HepG2 (cell line): Measurements from ENCODE around the gene ZSCAN2. TPM values are rescaled to one million over a fixed set of nuclear protein-coding genes. Genes with fewer than 3 reads are reported as not detected.

Experiments
- ARID5B ChIP-seq: IDR thresholded peaks from 2 replicates; pipeline ENCODE4 v1.4.0; 2020; ENCODE audit warnings: mild to moderate bottlenecking, missing genetic modification reagents
- E2F2 ChIP-seq: sonication (generic); formaldehyde crosslinking; IDR thresholded peaks from 2 replicates; pipeline ENCODE4 v1.4.0; 2020; ENCODE audit warnings: missing genetic modification reagents, borderline replicate concordance
- ELF3 ChIP-seq: IDR thresholded peaks from 2 replicates; pipeline ENCODE4 v1.6.1; 2016; ENCODE audit warnings: missing genetic modification reagents, missing compliant biosample characterization
- ELF4 ChIP-seq: sonication (generic); formaldehyde crosslinking; IDR thresholded peaks from 2 replicates; pipeline ENCODE4 v1.5.0; 2020; ENCODE audit warnings: missing genetic modification reagents, mild to moderate bottlenecking, moderate library complexity, borderline replicate concordance
- NKX3-1 ChIP-seq: sonication (generic); formaldehyde crosslinking; IDR thresholded peaks from 2 replicates; pipeline ENCODE4 v1.5.0; 2020; ENCODE audit warnings: missing genetic modification reagents
- POGK ChIP-seq: sonication (generic); formaldehyde crosslinking; conservative IDR thresholded peaks from 2 replicates; pipeline ENCODE4 v1.8.0; 2022; ENCODE audit warnings: mild to moderate bottlenecking, moderate library complexity, missing genetic modification reagents
- POLR2G ChIP-seq: fragments of 200-400 bp; formaldehyde crosslinking; IDR thresholded peaks from 2 replicates; pipeline ENCODE4 v1.6.1; 2018; ENCODE audit warnings: mild to moderate bottlenecking, low read depth, low read length, moderate library complexity
- ZHX2 ChIP-seq, 2 experiments: sonication (generic) in 1 of 2; formaldehyde crosslinking in 1 of 2; IDR thresholded peaks; 2 replicates each; pipeline versions ENCODE4 v1.6.1 to v1.9.0; 2014 to 2022; ENCODE audit warnings: antibody characterized with exemption in 1 of 2, borderline replicate concordance in 1 of 2, inconsistent platforms in 1 of 2, low read depth in 1 of 2, missing genetic modification reagents in 1 of 2
- ZNF564 ChIP-seq: sonication (generic); formaldehyde crosslinking; IDR thresholded peaks from 2 replicates; pipeline ENCODE4 v1.8.1; 2023; ENCODE audit warnings: mild to moderate bottlenecking, missing genetic modification reagents
- ZNF574 ChIP-seq: sonication (generic); formaldehyde crosslinking; IDR thresholded peaks from 2 replicates; pipeline ENCODE4 v1.4.0; 2020; ENCODE audit warnings: missing genetic modification reagents
- polyA plus RNA-seq, 8 experiments: library from polyadenylated mRNA; depleted of rRNA in 3 of 8; stranded (reverse) in 7 of 8; unstranded in 1 of 8; fragments of >200 nt; fragmentation: Illumina TruSeq in 4 of 8; extraction: Trizol in 4 of 8; gene quantifications; 2 replicates each; pipeline versions ENCODE4 v1.2.1 to v1.2.3, GENCODE V29; 2011 to 2016; ENCODE audit warnings: low read depth in 4 of 8, missing spikeins in 1 of 8, mixed read lengths in 1 of 8; ENCODE audit not compliant: insufficient read depth in 1 of 8
- total RNA-seq, 5 experiments: library from RNA; depleted of rRNA; stranded (reverse); fragments of >200 nt; fragmentation: Illumina TruSeq; extraction: Trizol; gene quantifications; 2 replicates each; pipeline ENCODE4 v1.2.3, GENCODE V29; 2016; ENCODE audit warnings: low read depth in 1 of 5

Gene ZSCAN2
- total and polyA plus RNA-seq, 2 of the 13 experiments (the other 11 are each of a cell fraction or from before 2014, with no cell fraction given) = 11.4 to 21.5 TPM

- TF ChIP-seq ZNF574 (CRISPR knock-in tag) (peak; percentile 66), NKX3-1 (CRISPR knock-in tag) (peak; percentile 63; the same call in 1 of the 2 replicates), POLR2G (peak; percentile 75), ELF3 (CRISPR knock-in tag) (peak; percentile 58; the same call in 1 of the 2 replicates), ZHX2 (IDR thresholded peaks at IDR 0.05; ENCODE audit: low read depth) (peak; percentile 38; the same call in 1 of the 2 replicates), ZHX2 (CRISPR knock-in tag; IDR thresholded peaks at IDR 0.05; ENCODE audit: borderline replicate concordance) (0 out of 2 replicates have a peak, but pooled peaks have one; percentile 76), E2F2 (CRISPR knock-in tag) (0 out of 2 replicates have a peak, but pooled peaks have one; percentile 43), ELF4 (CRISPR knock-in tag) (0 out of 2 replicates have a peak, but pooled peaks have one; percentile 25), POGK (0 out of 2 replicates have a peak, but pooled peaks have one; percentile 70), ZNF564 (CRISPR knock-in tag) (no peak), ARID5B (CRISPR knock-in tag) (peak; percentile 33; the same call in 1 of the 2 replicates)
These were observed 53.3 kb downstream of the ZSCAN2 start, which contains the start of gene WDR73 (continued) for GRCh38 chr15:84653910-84654688.
